NCI-H748 (cell line): ENCODE results near the gene UNK.
"Not testable (repeated sequence)": the region's sequence is repeated elsewhere in the genome, so short reads cannot be mapped to it uniquely, and the experiment has no call there.

Source experiments
- DNase-seq: peaks from one replicate; lab custom pipeline; 2025; ENCODE audit not compliant: unreplicated experiment; lab: John Stamatoyannopoulos, UW

Gene UNK

DNA sequence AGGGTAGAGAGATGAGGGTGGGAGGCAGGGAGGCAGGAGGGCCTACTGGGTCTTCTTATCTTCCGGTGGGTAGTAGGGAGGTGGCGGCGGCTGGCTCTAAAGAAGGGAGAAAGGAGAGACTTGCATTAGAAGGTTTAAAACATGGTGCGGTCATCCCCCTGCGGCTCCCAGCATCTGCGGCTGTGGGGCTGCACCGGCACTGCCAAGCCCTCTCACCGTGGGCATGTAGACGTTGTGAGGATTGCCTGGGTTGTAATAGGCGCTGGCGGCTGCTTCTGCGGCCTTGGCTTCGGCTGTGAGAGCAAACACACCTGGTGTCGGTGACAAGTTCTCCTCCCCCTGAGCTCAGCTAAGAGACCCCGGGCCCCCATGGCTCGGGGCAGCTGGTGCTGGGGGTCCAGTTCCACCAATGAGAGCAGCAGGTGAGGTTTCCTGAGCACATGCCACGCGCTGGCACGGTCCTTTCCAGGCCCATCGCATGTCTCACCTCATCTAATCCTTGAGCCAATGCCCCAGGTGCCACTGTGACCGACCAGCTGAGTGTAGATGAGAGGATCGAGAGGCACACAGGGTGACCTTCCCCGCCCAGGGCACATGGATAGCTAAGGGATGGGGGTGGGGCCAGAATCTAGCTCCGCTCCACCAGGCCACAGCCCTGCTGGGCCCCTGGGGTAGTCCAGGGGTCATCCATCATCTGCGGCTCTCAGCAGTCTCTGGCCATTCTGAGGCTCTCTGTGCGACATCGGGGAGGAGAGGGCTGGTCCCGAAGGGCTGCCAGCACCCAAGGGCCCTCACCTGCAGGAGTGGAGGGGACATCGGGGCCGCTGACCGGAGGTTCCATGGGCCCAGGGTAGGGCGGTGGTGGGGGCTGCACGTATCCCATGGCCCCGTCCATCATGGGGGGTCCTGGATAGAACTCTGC lies 62.3 kb downstream of the UNK start:
- DNase-seq, result no peak

DNA sequence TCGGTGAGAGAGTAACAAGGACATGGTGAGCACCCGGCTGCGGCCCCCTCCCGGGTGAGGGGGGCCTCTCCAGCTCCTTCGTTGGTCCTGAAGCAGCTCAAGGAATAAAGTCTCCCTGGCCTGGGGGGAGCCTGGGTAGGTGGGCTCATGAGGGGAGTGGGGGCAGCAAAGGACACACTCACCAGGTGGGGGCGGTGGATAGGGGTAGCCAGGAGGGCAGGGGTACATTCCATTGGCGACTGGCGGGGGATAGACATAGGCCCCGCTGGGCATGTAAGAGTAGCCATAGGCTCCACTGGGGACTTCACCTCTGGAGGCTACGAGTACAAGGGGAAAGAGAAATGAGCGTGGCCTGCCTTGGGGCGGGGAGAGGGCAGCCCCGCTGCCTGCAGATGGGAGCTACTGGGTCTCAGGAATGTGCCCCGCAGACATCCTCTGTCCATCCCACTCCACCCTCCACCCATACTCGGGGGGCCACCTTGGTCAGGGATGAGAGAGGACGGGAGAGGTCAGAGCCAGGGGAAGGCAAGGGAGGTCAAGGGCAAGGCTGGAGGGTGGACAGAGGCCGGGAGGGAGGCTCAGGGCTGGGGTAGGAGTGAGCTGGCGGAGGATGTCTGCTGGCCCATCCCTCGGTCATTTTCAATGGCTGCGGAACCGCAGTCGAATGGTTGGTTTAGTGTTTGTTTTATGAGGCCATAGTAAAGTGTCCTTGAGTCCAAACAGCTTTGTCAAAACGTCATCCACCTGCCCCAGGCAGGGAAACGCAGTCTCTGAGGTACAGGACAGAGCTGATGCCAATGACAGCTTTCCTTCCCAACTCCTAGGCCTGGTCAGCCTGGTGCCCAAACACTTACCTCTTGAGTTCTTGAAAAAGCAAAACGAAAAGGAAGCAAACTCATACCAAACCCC lies 63.3 kb downstream of the UNK start:
- no peak for DNase-seq

DNA sequence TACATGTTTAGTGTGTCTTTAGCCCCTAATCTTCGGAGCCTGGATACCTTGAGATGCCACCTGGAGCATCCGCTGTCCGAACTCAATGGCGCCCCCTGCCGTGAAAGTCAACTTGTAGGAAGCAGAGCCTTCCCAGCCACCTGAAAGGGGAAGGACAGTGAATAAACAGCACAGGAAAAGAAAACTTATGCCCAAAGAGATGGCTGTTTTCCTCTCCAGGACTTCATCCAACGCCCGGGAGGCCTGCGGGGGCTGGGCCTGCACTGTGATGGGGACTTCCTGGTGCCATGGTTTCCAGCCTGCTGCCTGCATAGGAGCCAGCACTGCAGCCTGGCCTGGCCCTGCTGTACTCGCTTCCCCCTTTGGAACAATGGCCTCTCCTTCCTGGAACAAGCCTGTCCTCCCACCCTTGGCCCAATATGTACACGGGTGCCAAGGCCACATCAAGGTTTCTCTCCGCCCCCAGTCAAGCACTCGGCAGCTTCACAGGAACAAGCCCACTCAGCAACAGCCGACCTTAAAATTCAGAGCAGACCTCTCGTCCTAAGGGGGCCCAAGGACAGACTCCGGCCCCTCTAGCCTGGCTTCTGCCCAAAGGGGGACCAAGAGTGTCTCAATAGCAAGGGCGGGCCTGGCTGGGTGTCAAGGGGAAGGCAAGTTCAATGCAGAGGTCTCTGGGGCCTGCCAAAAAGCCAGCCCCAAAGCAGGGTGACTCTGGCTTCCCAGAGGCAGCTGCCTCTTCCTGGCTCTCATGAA lies 64.1 kb downstream of the UNK start:
- peak; percentile 56 for DNase-seq

DNA sequence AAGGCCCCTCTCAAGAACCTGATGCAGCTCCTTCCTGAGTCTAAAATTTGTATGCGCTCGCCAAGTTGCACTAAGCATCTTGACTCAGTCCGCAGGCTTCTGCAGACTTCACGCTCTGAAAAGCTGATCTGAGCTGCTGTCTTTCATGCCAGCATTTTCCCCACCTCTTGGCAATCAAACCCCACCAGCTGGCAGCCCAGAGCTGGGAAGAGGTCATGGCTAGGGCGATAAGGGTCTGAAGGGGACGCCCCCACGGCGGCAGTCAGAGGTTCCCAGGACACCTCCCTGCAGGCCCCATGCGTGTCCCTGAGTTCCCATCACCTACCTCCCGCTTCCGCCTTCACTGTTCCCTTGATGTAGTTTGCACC lies 64.7 kb downstream of the UNK start:
- DNase-seq, result no peak

DNA sequence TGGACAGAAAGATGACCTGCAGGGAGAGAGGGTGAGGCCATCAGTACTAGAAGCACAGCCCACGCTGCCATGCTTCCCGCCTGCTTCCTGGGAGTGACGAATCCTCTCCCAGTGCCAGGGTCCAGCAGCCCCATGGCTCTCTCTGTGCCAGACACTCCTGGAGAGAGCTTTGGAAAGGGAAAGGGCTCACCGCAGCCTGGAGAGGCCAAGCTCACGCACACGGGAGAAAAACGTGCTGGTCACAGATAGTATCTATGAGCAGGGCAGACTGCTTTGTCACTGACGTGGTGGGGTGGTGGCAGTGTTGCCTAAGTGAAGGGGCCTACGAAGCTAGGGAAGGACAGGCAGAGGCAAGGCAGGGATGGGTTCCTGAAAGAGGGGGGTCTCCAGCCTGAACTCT lies 65.1 kb downstream of the UNK start:
- DNase-seq, result no peak

DNA sequence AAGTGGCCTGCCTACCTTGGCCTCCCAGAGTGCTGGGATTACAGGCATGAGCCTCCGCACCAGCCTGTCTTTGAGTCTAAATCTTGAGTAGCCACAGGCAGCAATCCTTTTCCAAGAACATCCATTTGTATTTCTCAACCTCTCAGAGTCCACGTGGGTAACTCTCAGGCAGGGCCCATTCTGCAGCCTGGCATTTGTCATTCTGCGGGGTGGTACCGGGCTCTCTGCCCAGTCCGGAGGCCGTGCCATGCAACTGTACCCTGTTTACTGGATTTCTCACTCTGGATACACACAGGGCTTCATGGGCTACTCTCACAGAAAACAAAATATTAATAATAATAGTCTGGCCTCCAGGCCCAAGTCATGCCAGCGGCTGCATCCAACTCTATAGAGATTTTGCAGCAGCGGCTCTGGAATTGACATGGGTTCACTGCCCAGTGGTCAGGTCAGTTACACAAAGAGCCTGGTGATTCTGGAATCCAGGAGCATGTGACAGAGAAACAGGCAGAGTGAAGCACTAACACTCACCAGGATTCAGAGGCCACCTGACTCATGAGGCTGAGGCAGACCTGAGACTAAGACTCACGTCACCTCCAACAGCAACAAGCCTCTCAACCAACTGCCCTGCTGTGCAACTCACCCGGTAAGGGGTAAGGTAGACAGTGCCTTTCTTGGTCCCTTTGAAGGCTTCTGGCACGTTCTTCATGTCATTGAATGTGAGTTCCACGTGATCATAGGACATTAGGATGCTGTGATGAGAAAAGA lies 66.5 kb downstream of the UNK start:
- DNase-seq, result no peak

DNA sequence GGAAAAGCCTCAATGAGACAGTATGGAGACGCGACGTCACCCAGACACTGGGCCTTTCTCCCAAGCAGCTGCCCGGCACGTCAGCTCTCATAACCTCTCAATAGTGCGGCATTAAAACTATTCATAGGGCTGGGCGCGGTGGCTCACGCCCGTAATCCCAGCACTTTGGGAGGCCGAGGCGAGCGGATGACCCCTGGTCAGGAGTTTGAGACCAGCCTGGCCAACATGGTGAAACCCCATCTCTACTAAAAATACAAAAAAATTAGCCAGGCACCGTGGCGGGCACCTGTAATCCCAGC lies 67.0 kb downstream of the UNK start:
- not testable (repeated sequence) for DNase-seq

DNA sequence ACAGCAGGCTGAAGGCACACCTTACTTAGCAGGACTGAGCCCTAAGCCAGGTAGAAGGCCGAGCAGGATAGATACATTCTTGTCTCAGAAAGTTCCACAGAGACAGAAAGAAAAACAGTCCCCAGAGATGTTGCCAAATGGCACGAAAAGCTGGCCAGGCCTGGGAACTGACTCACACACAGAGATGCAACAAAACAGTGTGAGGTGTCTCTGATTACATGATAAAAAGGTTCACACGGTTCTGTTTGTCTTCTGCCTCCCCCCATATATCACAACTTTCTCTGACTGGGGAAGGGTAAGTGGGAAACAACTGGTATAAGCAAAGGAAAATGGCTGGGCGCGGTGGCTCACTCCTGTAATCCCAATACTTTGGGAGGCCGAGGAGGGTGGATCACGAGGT lies 68.8 kb downstream of the UNK start:
- DNase-seq, result no peak

DNA sequence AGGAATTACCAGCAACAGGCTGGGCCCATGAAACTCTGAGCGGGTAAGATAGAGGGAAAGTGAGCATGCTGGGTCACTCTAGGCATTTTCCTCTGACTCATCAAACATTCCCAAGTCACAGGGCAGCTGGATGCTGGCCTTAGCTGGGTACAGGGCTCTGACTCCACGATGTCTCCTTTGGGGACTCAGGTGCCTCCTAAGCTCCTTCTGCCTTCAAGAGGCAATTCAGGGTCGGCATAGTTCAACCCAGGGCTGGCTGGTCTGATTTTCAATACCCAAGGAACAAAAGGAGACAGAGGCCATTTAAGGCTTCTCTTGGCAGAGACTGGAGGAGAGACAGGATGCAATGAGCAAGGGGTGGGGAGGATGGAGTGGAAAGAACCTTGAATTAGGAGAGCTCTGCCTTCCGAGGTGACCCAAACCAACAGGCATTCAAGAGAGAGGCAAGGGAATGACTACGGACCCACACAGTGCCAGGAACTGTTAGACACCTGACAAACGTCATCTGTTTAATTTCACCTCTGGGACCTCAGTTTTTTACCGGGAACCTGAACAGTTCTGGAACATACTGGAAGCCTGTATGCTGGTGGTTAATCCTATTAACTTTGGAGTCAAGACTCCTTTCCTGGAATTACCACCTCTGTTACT lies 69.6 kb downstream of the UNK start:
- DNase-seq, result no peak

DNA sequence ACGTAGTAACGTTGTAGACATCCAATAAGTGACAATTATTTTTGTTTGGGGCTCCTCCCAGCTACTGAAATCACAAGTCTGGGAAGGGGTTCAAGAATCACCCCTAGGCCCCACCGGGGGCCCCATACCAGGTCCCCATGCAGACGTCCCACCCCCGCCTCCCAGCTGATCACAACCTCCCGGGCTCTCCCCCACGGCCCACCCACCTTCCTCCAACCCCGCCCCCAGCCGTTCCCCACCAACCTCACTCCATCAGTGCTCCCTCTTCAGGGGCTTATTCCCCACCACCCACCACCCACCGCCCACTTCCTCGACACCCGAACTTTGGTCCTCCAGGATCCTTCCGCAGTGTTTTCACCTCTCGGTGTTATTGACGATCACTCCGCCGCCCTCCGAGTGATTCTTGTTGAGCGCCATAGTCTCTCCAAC lies 70.3 kb downstream of the UNK start:
- DNase-seq, result no peak

DNA sequence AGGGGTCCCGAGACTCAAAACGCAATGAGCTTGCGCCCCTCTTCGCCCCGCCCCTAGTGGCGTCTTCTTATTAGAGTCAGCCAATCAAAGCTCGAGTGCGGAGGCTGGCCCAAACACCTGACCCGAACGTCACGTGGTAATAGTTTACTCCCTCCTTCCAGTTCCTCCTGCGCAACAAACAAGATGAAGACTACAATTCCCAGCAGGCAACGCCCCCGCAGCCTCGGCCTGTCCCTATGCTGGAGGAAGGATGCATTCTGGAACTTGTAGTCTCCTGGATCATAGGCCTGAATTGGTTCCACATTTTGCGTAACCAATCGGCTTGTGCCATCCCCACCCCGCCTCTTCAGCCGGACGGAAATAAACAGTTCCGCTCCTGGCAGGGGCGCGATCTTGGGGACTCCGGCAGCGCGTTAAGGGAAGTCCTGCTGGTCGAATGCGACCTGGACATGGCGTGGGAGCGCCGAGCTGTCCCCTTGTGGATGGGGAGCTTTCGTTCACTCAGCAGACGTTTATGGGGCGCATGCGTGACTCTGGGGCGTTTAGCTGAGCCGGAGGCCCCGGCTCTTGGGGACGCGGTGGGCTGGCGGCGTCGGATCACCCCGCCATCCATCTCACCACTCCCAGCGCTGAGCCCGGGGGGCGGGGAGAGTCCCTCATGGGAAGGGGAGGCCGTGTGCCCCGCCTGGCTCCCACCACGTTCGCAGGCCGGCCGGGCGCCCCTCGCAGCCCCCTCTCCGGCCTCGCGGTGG lies 70.9 kb downstream of the UNK start, which contains the start of gene WBP2:
Gene WBP2 (minus strand): TSS at position 26 of the 752 bp plus-strand sequence. CDS start 38 bp downstream, outside the sequence.
- DNase-seq, result peak; percentile 99

DNA sequence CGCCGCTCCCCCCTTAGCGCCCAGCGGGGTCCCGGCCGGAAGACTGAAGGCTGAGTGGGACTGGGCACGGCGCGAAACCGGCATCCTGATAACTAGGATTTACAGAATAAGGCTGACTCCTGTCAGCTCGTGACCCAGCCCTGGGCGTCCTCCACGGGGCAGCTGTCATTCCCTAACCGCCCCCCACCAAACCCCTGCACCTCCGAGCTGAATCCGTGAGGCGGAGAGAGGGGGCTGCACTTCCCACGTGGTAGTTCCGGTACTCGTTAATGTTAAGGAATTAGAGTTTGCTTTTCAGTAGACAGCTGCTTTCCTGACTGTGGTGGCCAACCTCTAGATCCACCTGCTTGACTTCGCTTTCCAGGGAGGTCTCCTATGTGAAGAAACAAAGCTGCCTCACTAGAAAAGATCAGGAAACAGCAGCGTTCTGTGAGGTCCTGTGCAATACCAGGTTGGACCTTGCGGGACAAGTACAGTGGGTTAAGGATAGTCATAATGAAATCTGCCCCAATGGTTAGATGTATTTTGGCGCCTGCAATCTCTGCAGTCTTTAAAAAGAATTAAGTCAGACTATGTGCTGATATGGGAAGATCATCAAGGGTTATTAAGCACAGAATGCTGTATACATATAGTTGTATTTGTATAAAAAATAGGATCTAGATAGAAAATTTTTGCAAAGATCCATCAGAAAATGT lies 71.6 kb downstream of the UNK start:
- DNase-seq, result peak; percentile 30

DNA sequence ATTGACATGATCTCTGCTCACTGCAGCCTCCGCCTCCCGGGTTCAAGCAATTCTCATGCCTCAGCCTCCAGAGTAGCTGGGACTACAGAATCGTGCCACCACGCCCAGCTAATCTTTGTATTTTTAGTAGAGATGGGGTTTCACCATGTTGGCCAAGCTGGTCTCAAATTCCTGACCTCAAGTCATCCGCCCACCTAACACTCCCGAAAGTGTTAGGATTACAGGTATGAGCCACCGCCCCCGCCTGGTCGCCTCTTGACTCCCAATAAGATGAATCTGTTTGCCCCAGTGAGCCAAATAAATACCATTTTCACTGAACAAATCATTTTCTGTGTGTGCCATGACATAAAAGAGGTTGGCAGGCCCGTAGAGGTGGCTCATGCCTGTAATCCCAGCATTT lies 74.8 kb downstream of the UNK start:
- DNase-seq, result not testable (repeated sequence)

DNA sequence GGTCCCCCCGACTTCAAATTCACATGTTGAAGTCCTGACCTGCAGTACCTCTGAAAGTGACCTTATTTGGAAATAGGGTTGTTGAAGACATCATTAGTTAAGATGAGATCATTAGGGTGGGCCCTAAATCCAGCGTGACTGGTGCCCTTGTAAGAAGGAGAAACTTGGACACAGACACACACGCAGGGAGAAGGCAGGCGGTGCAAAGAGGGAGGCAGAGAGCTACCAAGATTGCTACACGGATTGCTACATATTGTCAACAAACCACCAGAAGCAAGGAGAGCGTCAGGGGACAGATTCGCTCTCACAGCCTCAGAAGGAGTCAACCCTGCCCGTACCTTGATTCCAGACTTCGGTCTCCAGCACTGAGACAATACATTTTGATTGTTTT lies 77.3 kb downstream of the UNK start:
- DNase-seq, result no peak

DNA sequence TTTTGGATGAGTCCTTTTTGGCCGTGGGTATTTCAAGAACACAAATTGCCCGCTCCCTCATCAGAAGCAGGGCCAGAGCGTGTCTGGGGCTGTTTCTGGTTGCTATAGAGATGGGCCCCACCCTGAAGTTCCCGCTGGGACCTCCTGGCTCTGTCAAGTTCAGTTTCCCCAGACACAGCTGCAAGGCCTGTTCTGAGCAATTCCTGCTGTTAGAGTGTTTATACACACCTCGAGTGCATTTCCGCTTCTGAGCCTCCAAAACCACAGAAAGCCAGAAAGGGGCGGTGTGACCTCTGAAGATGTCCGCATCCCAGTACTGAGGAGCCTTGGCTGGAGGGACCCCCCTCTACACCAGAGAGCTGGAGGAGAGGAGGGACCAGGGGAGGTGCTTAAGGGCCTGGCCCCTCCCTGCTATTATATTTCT lies 79.9 kb downstream of the UNK start:
- no peak for DNase-seq

DNA sequence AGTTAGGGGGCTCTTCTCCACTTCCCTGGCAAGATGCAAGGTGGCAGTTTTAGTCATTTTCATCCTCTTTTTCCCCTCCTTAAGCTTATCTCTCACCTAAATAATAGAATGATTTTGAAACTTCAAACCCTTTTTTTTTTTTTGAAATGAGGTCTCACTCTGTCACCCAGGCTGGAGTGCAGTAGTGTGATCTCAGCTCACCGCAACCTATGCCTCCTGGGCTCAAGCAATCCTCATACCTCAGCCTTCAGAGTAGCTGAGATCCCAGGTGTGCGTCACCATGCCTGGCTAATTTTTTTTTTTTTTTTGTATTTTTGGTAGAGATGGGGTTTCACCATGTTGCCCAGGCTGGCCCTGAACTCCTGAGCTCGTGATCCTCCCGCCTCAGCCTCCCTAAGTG lies 80.3 kb downstream of the UNK start:
- DNase-seq, result not testable (repeated sequence)

DNA sequence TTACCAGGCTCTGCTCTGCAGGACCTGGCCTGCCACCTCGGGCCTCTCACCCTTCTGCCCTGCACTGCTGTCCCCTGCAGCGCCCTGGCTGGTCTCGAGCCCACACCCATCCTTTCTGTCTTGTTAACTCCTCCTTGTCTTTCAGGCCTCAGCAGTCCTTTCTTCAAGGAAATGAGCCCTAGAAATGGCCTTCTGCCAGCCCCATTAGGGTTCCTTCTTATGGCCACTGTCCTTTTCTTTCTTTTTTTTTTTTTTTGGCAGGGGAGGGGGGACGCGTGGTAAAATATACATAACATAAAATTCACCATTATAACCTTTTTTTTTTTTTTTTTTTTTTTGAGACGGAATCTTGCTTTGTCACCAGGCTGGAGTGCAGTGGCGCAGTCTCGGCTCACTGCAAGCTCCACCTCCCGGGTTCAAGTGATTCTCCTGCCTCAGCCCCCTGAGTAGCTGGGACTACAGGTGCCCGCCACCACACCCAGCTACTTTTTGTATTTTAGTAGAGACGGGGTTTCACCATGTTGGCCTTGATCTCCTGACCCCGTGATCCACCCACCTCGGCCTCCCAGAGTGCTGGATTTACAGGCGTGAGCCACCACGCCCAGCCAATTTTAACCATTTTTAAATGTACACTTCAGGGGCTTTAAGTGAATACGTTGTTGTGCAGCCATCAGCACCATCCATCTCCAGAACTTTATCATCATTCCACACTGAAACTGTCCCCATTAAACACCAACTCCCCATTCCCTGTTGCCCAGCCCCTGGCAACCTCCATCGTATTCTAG lies 81.0 kb downstream of the UNK start:
- DNase-seq, result not testable (repeated sequence)

DNA sequence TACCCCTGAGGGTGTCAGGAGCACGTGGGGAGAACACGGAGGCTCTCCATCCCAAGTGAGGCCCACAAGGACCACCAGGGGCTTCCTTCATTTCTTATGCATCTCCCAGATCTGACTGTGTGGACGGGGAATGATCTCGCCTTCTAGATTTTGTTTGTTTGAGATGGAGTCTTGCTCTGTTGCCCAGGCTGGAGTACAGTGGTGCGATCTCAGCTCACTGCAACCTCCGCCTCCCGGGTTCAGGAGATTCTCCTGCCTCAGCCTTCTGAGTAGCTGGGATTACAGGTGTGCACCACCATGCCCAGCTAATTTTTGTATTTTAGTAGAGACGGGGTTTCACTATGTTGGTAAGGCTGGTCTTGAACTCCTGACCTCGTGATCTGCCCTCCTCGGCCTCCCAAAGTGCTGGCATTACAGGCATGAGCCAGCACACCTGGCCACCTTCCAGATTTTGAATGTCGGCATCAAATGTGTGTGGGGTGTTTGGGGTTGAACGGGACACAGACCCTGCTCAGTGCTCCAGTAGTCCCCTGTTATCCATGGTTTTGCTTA lies 84.2 kb downstream of the UNK start:
- not testable (repeated sequence) for DNase-seq
